HS-5 (cell line): ENCODE results near the gene SLC38A10.

Experiments
- DNase-seq: peaks from one replicate; pipeline ENCODE4 v3.0.0-alpha.2; 2012; ENCODE audit warnings: low read depth

SLC38A10 gene

DNA sequence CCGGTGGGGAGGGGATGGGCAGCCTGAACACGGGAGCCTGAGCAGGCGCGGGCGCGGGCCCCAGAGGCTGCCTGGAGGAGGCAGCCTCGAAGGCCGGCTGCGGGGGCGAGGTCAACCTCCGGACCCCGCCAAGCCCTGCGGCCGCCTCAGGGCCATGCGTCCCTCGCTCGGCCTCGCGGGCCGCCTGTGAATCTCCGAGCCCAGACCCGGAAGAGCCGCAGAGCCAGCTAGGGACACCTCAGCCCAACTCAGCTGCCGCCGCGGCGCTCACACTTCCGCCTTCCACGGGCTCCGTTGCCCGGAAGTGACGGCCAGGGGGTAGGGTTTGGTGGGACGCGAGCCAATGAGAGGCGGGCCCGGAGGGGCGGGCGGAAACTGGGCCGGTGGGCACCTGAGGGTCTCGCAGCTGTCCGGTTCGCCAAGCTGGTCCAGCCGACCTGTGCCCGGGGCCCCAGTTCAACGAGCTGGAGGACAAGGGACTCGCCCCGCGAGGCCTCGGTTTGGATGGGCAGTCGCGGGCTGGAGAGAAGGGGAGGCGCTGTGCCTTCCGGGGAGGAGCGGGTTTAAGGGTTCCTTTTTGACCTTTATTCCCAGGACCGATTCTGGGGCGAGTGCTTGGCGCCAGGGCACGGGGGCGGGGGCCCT lies at the start of gene SLC38A10:
Gene SLC38A10, minus strand, starts transcription at position 277 of the 645 bp plus-strand sequence. CDS start 386 bp downstream, outside the sequence.
- DNase-seq: peak; percentile 39

GRCh38 chr17:81342269-81343070 lies 47.4 kb upstream of the SLC38A10 start:
- DNase-seq: no peak

DNA sequence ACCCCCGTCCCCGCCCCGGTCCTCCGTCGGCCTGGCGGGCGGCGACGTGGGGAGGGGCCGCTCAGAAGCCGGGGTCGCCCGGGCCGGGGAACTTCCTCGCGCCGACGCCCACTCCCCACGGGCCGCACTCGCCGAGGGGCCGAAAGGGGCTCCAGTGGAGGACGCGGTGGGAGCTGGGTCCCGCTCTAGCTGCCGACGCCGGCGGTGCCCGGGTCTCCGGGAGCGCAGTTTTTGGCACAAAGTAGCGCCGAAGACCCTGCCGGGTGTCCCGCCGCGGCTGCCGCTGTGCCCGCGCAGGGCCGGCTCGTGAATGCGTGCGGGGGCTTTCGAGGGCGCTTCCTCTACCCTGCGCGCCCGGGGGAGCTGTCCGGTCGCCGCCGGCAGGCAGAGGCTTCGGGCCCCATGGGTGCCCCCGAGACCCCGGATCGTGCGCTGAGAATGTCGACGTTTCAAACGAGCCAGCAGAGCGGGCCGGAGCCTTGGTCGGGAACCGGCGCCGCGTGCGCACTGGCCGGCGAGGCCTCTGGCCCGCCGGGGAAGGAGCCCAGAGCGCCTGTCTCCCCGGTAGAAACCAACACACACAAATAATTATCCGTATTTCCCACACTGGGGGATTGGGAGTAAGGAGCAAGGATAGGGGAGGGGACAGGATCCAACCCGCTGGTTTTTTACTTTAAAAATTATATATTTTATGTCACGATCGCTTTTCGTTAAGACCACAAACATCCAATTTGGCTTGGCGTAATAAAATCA lies 46.6 kb upstream of the SLC38A10 start:
- DNase-seq: no peak

DNA sequence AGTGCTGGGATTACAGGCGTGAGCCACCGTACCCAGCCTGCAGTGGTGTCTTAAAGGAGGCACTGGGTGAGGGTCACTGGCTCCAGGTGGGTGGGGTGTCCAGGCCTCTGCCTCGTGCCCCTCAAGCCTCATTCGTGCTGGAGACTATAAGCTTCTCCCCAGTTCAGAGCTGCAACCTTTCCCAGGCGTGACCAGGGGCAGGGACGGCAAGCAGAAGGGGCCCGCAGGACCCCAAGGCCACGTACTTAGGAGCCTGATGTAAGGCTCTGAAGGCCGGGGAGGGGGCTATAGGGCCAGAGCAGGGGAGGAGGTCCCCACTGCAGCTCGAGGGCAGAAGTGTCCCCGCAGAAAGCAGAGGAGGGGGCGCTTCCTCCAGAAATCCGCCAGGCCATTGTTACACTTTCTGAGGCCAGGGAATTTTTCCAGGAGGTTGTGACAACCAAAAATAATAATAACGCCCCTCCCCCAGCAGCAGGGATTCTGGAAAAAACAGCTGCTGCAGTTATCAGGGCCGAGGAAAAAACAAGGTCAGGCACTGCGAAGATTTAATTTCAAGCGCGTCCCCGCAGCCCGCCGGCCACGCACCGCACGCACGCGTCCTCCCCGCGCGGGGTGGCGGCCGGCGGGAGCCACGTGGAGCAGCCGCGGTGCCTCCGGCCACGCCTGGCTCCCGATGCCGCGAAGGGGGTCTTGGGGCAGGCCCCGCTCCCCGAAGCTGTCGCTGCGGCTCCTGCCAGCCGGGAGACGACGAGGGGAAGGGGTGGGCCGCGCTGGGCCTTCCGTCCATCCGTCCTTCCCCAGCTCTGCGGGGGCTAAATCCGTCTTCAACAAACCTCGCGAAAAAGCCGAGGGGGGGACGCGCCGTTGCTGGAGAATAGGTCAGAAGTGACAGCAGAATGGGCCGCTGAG lies 45.8 kb upstream of the SLC38A10 start:
- no peak for DNase-seq

DNA sequence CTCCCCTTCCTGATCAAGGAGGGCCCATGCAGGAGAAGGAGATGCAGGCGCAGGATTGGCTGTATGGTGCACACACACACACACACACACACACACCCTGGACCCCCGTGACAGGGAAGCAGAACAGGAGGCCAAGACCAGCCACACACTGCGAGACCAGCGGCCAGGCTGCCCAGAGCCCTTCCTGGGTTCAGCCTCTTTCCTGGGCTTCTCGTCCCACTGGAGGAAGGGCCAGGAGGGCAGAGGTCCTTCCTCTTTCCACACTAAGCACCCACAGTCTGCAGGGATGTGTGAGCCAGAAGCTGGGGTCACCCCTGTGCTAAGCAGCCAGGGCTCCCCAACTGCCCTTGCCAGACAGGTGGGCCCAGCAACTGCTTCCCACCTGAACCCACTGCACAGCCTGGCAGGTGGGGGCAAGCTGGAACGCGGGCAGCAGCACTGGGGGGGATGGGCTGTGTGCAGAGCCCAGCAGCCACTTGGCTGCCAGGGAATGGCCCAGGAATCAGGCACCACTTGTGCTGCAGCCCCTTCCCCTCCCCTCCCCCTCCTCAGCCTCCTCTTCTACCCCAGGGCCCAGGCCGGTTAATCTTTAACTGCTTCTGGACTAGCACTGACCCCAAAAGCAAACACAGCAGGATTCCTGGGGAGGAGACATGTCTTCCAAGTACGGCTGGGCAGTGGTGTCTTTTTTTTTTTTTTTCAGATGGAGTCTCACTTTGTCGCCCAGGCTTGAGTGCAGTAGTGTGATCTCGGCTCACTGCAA lies 44.6 kb upstream of the SLC38A10 start:
- DNase-seq: no peak

DNA sequence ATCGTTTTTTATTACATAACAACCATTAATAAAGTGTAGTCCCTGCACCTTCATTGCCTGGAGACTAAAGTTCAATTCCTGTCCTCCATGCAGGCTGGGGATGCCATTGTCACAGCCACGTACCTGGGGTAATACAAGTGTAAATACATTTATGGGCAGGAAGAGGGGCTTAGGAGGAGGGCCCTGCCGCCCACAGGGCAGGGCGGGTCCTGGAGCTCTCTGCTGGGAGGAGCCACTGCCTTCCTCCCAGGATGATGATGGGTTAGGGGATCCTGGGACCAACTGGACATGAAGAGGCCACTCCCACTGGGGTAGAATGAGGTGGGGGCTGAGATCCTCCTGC lies 44.1 kb upstream of the SLC38A10 start:
- no peak for DNase-seq

DNA sequence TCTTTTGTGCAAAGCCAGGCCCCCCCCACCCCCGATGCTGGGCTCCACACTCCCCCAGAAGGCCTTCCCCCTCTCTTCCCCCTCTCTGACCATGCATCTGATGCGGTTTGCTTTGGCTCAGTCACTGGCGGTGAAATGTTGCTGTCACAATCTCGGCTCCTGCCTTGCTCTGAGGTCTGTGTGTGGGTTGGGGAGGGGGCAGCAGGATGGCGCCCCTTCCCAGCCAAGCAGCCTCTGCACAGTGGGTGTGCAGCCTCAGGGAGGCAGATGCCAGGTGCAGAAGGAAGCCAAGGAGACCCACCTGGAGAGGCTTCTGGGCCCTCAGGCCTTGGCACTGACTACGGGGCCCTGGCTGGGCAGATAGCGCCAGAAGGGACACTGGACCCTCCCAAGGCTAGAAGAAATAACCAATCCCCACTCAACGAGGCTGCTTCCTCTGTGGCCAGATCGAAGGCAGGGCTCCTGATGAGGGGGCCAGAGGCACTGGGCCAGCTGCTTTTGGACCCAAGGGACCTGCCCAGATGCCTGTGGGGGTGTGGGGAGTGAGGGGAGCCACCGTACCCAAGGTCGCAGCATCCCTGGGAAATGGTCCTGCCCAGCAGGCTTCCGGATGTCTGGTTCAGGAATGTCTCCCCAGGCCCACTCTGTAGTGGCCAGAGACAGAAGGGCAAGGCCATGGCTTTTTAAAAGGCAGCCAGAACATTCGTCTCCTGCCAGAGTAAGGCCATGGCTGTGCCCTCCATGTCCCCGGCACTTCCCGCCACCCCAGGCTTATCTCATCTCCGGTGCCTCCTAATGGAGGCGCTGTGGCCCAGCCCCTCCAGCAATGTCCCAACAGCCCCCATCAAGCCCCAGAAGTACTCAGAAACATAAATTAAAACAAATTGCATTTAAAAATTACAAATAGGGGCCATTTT lies 43.4 kb upstream of the SLC38A10 start:
- DNase-seq: no peak

- DNase-seq: no peak
These were observed 42.4 kb upstream of the SLC38A10 start for GRCh38 chr17:81337476-81337879.

DNA sequence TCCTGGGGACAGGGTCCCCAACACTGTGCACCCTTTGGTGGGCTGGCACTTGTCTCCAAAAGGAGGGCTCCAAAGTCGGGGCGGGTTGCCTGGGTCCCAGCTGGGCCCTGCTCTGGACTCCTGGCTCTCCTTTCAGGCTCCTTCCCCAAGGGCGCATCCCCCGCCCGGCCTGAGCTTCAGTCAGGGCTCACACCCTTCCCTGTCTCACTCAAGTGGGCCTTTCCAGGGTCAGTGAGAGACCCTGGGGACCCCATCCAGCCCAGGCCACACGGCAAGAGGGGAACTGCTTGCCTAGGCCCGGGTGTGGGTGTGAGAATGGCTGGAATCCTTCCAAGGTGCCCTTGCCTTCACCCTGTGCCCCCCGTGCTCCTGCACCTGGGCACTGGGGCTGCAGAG lies 41.8 kb upstream of the SLC38A10 start:
- DNase-seq: no peak

- DNase-seq: no peak
These were observed 41.3 kb upstream of the SLC38A10 start for GRCh38 chr17:81336296-81336929.

DNA sequence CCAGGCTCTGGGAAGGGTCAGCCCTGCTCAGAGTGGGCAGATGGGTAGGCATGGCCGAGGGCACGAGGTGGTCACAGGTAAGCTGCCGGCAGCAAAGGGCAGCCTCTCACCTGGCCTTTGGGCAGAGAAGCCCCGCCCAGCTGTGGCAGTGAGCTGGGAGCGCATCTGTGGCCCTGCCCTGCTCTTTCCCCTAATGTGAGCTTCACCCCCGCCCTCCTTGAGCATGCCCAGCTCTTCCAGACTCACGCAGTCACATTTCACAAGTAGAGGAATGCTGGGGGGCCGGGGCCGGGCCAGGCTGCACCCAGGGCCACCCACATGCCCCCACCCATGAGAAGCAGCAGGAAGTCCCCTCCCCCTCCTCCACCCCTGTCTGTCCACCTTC lies 40.7 kb upstream of the SLC38A10 start:
- no peak for DNase-seq

DNA sequence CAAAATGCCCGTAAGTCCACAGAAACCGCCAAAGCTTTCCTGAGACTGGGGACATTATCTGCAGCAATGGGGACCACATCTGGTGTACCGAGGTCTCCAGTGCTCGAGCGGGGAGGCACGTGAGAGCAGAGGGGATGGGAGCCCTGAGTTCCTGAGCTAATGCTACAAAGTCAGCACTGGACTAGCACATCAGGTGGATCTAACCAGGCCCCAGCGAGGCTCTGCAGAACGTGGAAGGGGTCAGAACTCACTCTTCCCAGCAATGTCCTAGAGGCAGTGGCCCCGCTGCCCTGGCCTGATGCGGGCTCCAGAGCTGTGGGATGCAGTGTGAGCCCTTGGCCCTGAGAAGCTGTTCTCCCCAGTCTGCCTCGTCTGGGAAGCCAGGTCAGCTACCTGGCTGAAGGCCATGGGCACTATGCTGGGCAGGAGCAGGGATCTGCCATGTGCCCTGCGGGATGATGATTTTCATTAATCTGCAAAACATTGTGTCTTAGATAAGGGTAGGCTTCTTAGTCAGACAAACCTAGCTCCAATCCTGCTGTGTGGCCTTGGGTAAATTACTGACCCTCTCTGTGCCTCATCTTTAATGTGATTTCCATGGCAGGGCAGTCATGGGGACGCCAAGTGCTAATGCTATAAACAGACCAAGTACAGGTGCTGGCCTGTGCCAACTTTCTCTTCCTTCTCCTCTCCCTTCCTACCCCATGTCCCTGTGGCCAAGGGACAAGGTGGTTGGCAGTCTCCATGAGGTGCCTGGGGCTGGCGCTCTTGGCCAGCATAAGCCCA lies 40.1 kb upstream of the SLC38A10 start:
- DNase-seq: no peak

- no peak for DNase-seq
These were observed 39.3 kb upstream of the SLC38A10 start for GRCh38 chr17:81334391-81334901.

GRCh38 chr17:81333616-81334368 lies 38.7 kb upstream of the SLC38A10 start:
- DNase-seq: no peak

DNA sequence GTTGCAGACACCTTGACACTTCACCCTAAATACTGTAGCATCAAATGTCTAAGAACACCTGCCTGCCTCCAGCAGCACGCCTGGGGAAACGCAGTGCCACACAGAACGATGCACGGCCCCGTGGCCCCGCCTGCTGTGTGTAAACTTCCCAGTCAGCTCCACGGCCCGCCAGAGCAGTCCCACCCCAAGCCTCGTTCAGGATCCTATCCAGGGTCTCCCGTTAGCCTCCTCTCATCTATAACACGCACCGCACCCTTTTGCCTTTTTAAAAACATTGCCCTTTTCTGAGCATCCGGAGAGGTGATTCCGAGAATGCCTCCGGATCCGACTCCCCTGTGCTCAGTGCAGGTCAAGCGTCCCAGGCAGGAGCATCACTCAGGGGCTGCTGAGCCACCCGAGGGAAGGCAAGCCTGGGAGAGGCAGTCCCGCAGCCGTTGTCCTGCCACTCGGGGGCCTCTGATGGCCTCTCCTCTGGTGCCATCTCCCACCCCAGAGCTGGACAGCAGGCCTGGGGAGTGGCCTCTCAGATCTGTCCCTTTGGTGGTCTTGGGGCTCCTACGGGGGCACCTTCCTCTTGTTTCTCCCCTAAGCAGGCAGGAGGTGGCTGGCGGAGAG lies 37.9 kb upstream of the SLC38A10 start:
- DNase-seq: no peak

GRCh38 chr17:81332118-81332834 lies 37.2 kb upstream of the SLC38A10 start:
- no peak for DNase-seq
